AG04449 (cell line): ENCODE measurements around the gene POC1B.

Experiments
- CTCF ChIA-PET: fragments of 350-600 bp; formaldehyde crosslinking; extraction: SDS; loops from one replicate; lab custom pipeline; 2021; ENCODE audit warnings: antibody characterized with exemption; lab: Yijun Ruan, JAX
- POLR2A ChIA-PET: fragments of 400-600, 350-600 bp; formaldehyde crosslinking; extraction: SDS; loops from one replicate; lab custom pipeline; 2020; ENCODE audit warnings: antibody characterized with exemption, inconsistent platforms; lab: Yijun Ruan, JAX
- DNase-seq: peaks from one replicate; pipeline ENCODE4 v3.0.0-alpha.2; 2010; ENCODE audit warnings: low read depth, low spot score
- H3K4me3 ChIP-seq: 2 replicates; pipeline ENCODE4 v1.5.1; 2011; ENCODE audit warnings: low read depth, mild to moderate bottlenecking, control low read depth, low read length
- CTCF ChIP-seq: IDR thresholded peaks from one replicate; pipeline ENCODE4 v1.5.1; 2011; ENCODE audit warnings: mild to moderate bottlenecking, moderate library complexity, low read length, control low read depth, inconsistent platforms; ENCODE audit not compliant: insufficient read depth; ENCODE audit errors: missing control alignments

Gene POC1B

GRCh38 chr12:89513544-89513943, 12.3 kb downstream of the POC1B start:
- ChIA-PET CTCF (interaction anchor here (0.7 to 2.3 kb wide), 7 partner anchors 9 to 496 kb away, joined by 3 to 12 read pairs (median 5); partner anchors contain the start of gene GALNT4), POLR2A (no interaction called here)
- no peak overlapping the region for H3K4me3 ChIP-seq
- no peak for DNase-seq
- no peak for TF ChIP-seq CTCF

- no peak for TF ChIP-seq CTCF
- ChIA-PET POLR2A (no interaction called here), CTCF (interaction anchor here (0.6 to 2.8 kb wide), 3 partner anchors 11 to 36 kb away, joined by 3 to 17 read pairs (median 4); partner anchors contain the start of gene GALNT4)
- no peak for DNase-seq
- H3K4me3 ChIP-seq = no peak overlapping the region
Observed at GRCh38 chr12:89507015-89507824, 18.6 kb downstream of the POC1B start.

GRCh38 chr12:89506050-89506449, 19.8 kb downstream of the POC1B start:
- DNase-seq = no peak
- ChIA-PET POLR2A (no interaction called here), CTCF (interaction anchor here (1.3 to 2.8 kb wide), 4 partner anchors 10 to 35 kb away, joined by 3 to 17 read pairs (median 9); partner anchors contain the start of gene GALNT4)
- no peak overlapping the region for H3K4me3 ChIP-seq
- TF ChIP-seq CTCF = no peak

- CTCF ChIA-PET = interaction anchor here (0.8 to 2.8 kb wide), 5 partner anchors 9 to 485 kb away, joined by 3 to 17 read pairs (median 7); partner anchors contain the start of gene GALNT4
- no peak overlapping the region for H3K4me3 ChIP-seq
- DNase-seq = no peak
- POLR2A ChIA-PET = no interaction called here
- TF ChIP-seq CTCF = no peak
Observed at GRCh38 chr12:89504560-89505346, 21.1 kb downstream of the POC1B start.

GRCh38 chr12:89501793-89502192, 24.1 kb downstream of the POC1B start:
- TF ChIP-seq CTCF = no peak
- POLR2A ChIA-PET = no interaction called here
- CTCF ChIA-PET = no interaction called here

GRCh38 chr12:89499857-89500256, 26.0 kb downstream of the POC1B start:
- TF ChIP-seq CTCF = no peak
- no peak for DNase-seq
- ChIA-PET CTCF (interaction anchor here (5.5 kb wide), 1 partner anchor 29 kb away, joined by 25 read pairs; no protein-coding TSS in a partner anchor), POLR2A (no interaction called here)
- H3K4me3 ChIP-seq = no peak overlapping the region

More at GRCh38 chr12:89501793-89502192, 24.1 kb downstream of the POC1B start:
- no peak for DNase-seq
- no peak overlapping the region for H3K4me3 ChIP-seq
